GM12892 (cell line): ENCODE data around the gene FYB2.

ENCODE experiments used
- POLR2A ChIP-seq: IDR thresholded peaks from 2 replicates; pipeline ENCODE4 v1.6.1; 2011; ENCODE audit warnings: low read depth, low read length, control low read depth
- POLR2AphosphoS5 ChIP-seq: IDR thresholded peaks from 2 replicates; pipeline ENCODE4 v1.6.1; 2011; ENCODE audit warnings: low read depth, low read length, control low read depth
- TAF1 ChIP-seq: IDR thresholded peaks from 2 replicates; pipeline ENCODE4 v1.6.1; 2011; ENCODE audit warnings: low read depth, mild to moderate bottlenecking, control low read depth, low read length, borderline replicate concordance

GRCh38 chr1:56825436-56825835, 6.2 kb upstream of the FYB2 start:
- TF ChIP-seq POLR2AphosphoS5, result no peak
- no peak for TF ChIP-seq POLR2A
- no peak for TF ChIP-seq TAF1
